Spleen (tissue), 11 donors: ENCODE data around the gene RDH11. TPM values are rescaled to one million over a fixed set of nuclear protein-coding genes. Genes with fewer than 3 reads are reported as not detected.

ENCODE experiments used
- DNase-seq: peaks from one replicate; pipeline ENCODE4 v3.0.0-alpha.2; 2020
- H3K27ac ChIP-seq, 8 donors: fragments of 200-600 bp; sonication (generic) in 7 of 8; 1 replicate in 4 of 8; 2 replicates in 4 of 8; pipeline versions ENCODE4 v1.5.0 to v1.8.0; 2016 to 2021; ENCODE audit warnings: inconsistent platforms in 4 of 8, mild to moderate bottlenecking in 4 of 8, moderate library complexity in 1 of 8
- H3K27me3 ChIP-seq, 7 donors: fragments of 200-600 bp; sonication (generic) in 6 of 7; replicated peaks in 1 of 7; 1 replicate in 4 of 7; 2 replicates in 3 of 7; pipeline versions ENCODE4 v1.5.0 to v1.8.0; 2016 to 2021; ENCODE audit warnings: inconsistent platforms in 3 of 7, mild to moderate bottlenecking in 1 of 7
- H3K36me3 ChIP-seq, 6 donors: fragments of 200-600 bp; sonication (generic) in 5 of 6; 1 replicate in 4 of 6; 2 replicates in 2 of 6; pipeline versions ENCODE4 v1.5.0 to v1.8.0; 2016 to 2021; ENCODE audit warnings: inconsistent platforms in 2 of 6
- H3K4me1 ChIP-seq, 6 donors: fragments of 200-600 bp; sonication (generic) in 5 of 6; 1 replicate in 3 of 6; 2 replicates in 3 of 6; pipeline versions ENCODE4 v1.5.0 to v1.8.0; 2016 to 2021; ENCODE audit warnings: inconsistent platforms in 3 of 6
- H3K4me3 ChIP-seq, 8 donors: fragments of 200-600 bp; sonication (generic) in 7 of 8; 1 replicate in 4 of 8; 2 replicates in 4 of 8; pipeline versions ENCODE4 v1.5.0 to v1.8.0; 2016 to 2021; ENCODE audit warnings: inconsistent platforms in 4 of 8, mild to moderate bottlenecking in 4 of 8, moderate library complexity in 2 of 8
- H3K9me3 ChIP-seq, 8 donors: fragments of 200-600 bp; sonication (generic) in 7 of 8; 1 replicate in 4 of 8; 2 replicates in 4 of 8; pipeline versions ENCODE4 v1.5.0 to v1.8.0; 2016 to 2021; ENCODE audit warnings: inconsistent platforms in 4 of 8
- CTCF ChIP-seq, 11 experiments: fragments of 200-600 bp in 7 of 11; fragments of 450-650 bp in 4 of 11; sonication (generic) in 4 of 11; IDR thresholded peaks in 8 of 11; conservative IDR thresholded peaks in 3 of 11; 1 replicate in 7 of 11; 2 replicates in 4 of 11; pipeline versions ENCODE4 v1.4.0 to v1.8.0; 2016 to 2021; ENCODE audit warnings: antibody characterized with exemption in 11 of 11, inconsistent platforms in 4 of 11, mild to moderate bottlenecking in 1 of 11
- POLR2A ChIP-seq, 3 donors: fragments of 450-650 bp; IDR thresholded peaks; one replicate each; pipeline ENCODE4 v1.5.1; 2017; ENCODE audit warnings: antibody characterized with exemption in 3 of 3, mild to moderate bottlenecking in 1 of 3
- POLR2AphosphoS5 ChIP-seq, 3 donors: sonication (generic); formaldehyde crosslinking; IDR thresholded peaks; one replicate each; pipeline ENCODE4 v1.5.1; 2017; ENCODE audit warnings: antibody characterized with exemption in 3 of 3
- WGBS, 5 donors: extraction: QIAGEN DNeasy Blood & Tissue Kit in 3 of 5; methylation state at CpG; one replicate each; pipeline versions ENCODE4 v1.1.5 to v1.1.7; 2013 to 2018; 5-methylcytosine and 5-hydroxymethylcytosine counted together
- intact Hi-C: fragments of 100-400 bp; cut with DNase I; formaldehyde crosslinking; loops from one replicate; pipeline ENCODE4 v1.15.0; 2023; ENCODE audit warnings: low total_unique reads
- polyA plus RNA-seq, 3 donors: library from polyadenylated mRNA; stranded (reverse); fragments of 200-250 nt; gene quantifications; one replicate each; pipeline ENCODE4 v1.2.1, GENCODE V29; 2013
- total RNA-seq, 7 donors: library from RNA; depleted of rRNA in 3 of 7; stranded (reverse); fragments of >200 nt in 3 of 7; fragmentation: NEBNext Ultra II Directional in 4 of 7; extraction: Animal tissue kit (Norgen Biotek cat#: 25700) in 4 of 7; gene quantifications; one replicate each; pipeline versions ENCODE4 v1.1.0 to v1.2.1, GENCODE V29; 2016 to 2021
- donor health status: healthy with polysubstance abuse.
- donor health status: DM: no; HTN: no; CAD: no; lungs with moderate emphysema.
- donor health status: DM: no; HTN: no; CAD: no.
- donor health status: Bipolar disorder and iron deficiency.
- donor health status: healthy.
- donor health status: DM: no; HTN: no; CAD: no.
- donor health status: DM: yes; HTN: yes; CAD: no.

Gene RDH11
- total and polyA plus RNA-seq, 10 donors, result 18.0 to 49.9 (median 31.0) TPM

GRCh38 chr14:67650151-67650550, 45.4 kb downstream of the RDH11 start:
- Histone ChIP-seq H3K4me1 (no peaks in the 10 kb centered on the region), H3K36me3 (peaks cover 0 to 100% (median 87%) of the 10 kb centered on the region in 6 donors), H3K9me3 (no peaks in the 10 kb centered on the region), H3K27me3 (no peaks in the 10 kb centered on the region), H3K27ac (no peak overlapping the region), H3K4me3 (no peak overlapping the region)
- no peak for TF ChIP-seq POLR2A (IDR thresholded peaks at IDR 0.05)
- no peak for TF ChIP-seq POLR2AphosphoS5 (IDR thresholded peaks at IDR 0.05)
- no peak for TF ChIP-seq CTCF (IDR thresholded peaks at IDR 0.05 in 8 of 11, conservative IDR thresholded peaks at IDR 0.05 in 3 of 11)
- WGBS, 5 donors, result 76 to 100% (median 86%) methylated on average over 1 of the region's 1 CpG
- DNase-seq, result no peak
- intact Hi-C loops, result no loop called here

DNA sequence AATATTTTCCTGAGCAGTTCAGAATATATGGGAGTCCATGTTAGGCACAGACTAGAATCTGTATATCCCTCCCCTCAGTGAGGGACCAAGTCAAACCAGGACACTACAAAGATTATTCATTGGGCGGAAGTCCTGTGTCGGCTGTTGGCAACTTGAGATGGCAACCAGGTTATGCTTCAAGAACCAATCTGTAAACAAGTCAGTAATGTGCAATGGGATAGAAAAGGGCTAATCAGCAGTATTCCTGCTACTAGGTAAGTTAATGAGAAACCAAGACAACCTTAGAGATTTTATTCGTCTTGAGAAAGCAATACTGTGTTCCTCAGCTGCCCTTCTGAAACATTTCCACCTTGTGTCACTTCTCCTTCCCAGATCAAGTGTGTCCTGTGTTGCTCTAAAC, 49.4 kb downstream of the RDH11 start:
- intact Hi-C loops, result no loop called here

GRCh38 chr14:67645414-67645813, 50.1 kb downstream of the RDH11 start:
- WGBS, 5 donors, result 82 to 97% (median 96%) methylated on average over 5 of the region's 5 CpGs
- TF ChIP-seq CTCF (IDR thresholded peaks at IDR 0.05 in 8 of 11, conservative IDR thresholded peaks at IDR 0.05 in 3 of 11) (no peak), POLR2A (IDR thresholded peaks at IDR 0.05) (no peak), POLR2AphosphoS5 (IDR thresholded peaks at IDR 0.05) (no peak)
- Histone ChIP-seq H3K9me3 (no peaks in the 10 kb centered on the region), H3K27ac (no peak overlapping the region), H3K4me1 (no peaks in the 10 kb centered on the region), H3K4me3 (no peak overlapping the region), H3K27me3 (no peaks in the 10 kb centered on the region), H3K36me3 (peaks cover 0 to 54% (median 40%) of the 10 kb centered on the region in 6 donors)
- intact Hi-C loops, result no loop called here
- no peak for DNase-seq

More for the DNA sequence above, 49.4 kb downstream of the RDH11 start:
- Histone ChIP-seq H3K9me3 (no peaks in the 10 kb centered on the region), H3K27ac (no peak overlapping the region), H3K4me3 (no peak overlapping the region), H3K4me1 (no peaks in the 10 kb centered on the region), H3K27me3 (no peaks in the 10 kb centered on the region), H3K36me3 (peaks cover 0 to 62% (median 47%) of the 10 kb centered on the region in 6 donors)
- TF ChIP-seq POLR2AphosphoS5 (IDR thresholded peaks at IDR 0.05) (no peak), POLR2A (IDR thresholded peaks at IDR 0.05) (no peak), CTCF (IDR thresholded peaks at IDR 0.05 in 8 of 11, conservative IDR thresholded peaks at IDR 0.05 in 3 of 11) (no peak)
- 90 to 98% (median 95%) methylated on average over 3 of the region's 3 CpGs for WGBS, 5 donors
- no peak for DNase-seq

DNA sequence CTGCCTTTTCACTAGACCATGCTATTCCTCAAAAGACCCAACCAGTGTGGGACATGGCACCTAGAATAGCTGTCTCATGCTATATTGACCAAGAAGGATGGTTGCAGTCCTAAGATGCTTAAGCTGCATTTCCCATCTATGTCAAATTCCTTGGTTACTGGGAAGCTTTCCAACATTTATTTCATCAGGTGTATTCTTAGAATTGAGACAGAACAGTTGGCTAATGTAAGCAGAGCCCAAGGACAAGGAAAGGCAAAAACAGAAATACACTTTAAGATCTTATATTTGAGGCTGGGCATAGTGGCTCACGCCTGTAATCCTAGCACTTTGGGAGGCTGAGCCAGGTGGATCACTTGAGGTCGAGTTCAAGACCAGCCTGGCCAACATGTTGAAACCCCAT, 51.1 kb downstream of the RDH11 start:
- Histone ChIP-seq H3K27ac (no peak overlapping the region), H3K4me3 (no peak overlapping the region), H3K4me1 (no peaks in the 10 kb centered on the region), H3K9me3 (no peaks in the 10 kb centered on the region), H3K27me3 (no peaks in the 10 kb centered on the region), H3K36me3 (peaks cover 0 to 45% (median 31%) of the 10 kb centered on the region in 6 donors)
- TF ChIP-seq POLR2AphosphoS5 (IDR thresholded peaks at IDR 0.05) (no peak), CTCF (IDR thresholded peaks at IDR 0.05 in 8 of 11, conservative IDR thresholded peaks at IDR 0.05 in 3 of 11) (no peak), POLR2A (IDR thresholded peaks at IDR 0.05) (no peak)
- WGBS, 5 donors, result 85 to 97% (median 95%) methylated on average over 2 of the region's 2 CpGs
- intact Hi-C loops, result no loop called here
- DNase-seq, result no peak
